H9 (cell line): ENCODE results near the gene RFTN2. TPM values are rescaled to one million over a fixed set of nuclear protein-coding genes. Genes with fewer than 3 reads are reported as not detected.

ENCODE experiments used
- DNase-seq: peaks from one replicate; pipeline ENCODE4 v3.0.0-alpha.2; 2017
- H2AFZ ChIP-seq: one replicate; pipeline ENCODE4 v1.6.1; 2013; ENCODE audit warnings: mild to moderate bottlenecking, low read length, control low read depth, moderate library complexity
- H2AK5ac ChIP-seq: 2 replicates; pipeline ENCODE4 v1.6.1; 2013; ENCODE audit warnings: low read length, control low read depth, mixed read lengths; ENCODE audit not compliant: insufficient read length
- H2BK120ac ChIP-seq: one replicate; pipeline ENCODE4 v1.6.1; 2013; ENCODE audit warnings: low read depth, mild to moderate bottlenecking, low read length, control low read depth, inconsistent platforms; ENCODE audit not compliant: poor library complexity, severe bottlenecking
- H2BK12ac ChIP-seq: 2 replicates; pipeline ENCODE4 v1.6.1; 2013; ENCODE audit warnings: low read length, control low read depth, mixed read lengths, low read depth; ENCODE audit not compliant: insufficient read length
- H2BK15ac ChIP-seq: 2 replicates; pipeline ENCODE4 v1.6.1; 2013; ENCODE audit warnings: low read depth, low read length, control low read depth
- H2BK20ac ChIP-seq: one replicate; pipeline ENCODE4 v1.6.1; 2013; ENCODE audit warnings: low read depth, mild to moderate bottlenecking, low read length, control low read depth, inconsistent platforms; ENCODE audit not compliant: poor library complexity, severe bottlenecking
- H2BK5ac ChIP-seq: 2 replicates; pipeline ENCODE4 v1.6.1; 2013; ENCODE audit warnings: low read length, control low read depth, mixed read lengths; ENCODE audit not compliant: insufficient read length
- H3K14ac ChIP-seq: 2 replicates; pipeline ENCODE4 v1.6.1; 2013; ENCODE audit warnings: low read length, control low read depth; ENCODE audit not compliant: insufficient read depth
- H3K18ac ChIP-seq: 2 replicates; pipeline ENCODE4 v1.6.1; 2013; ENCODE audit warnings: low read depth, mild to moderate bottlenecking, mixed read lengths, low read length, control low read depth; ENCODE audit not compliant: insufficient read length
- H3K23ac ChIP-seq: 2 replicates; pipeline ENCODE4 v1.6.1; 2013; ENCODE audit warnings: low read length, control low read depth, mixed read lengths, low read depth; ENCODE audit not compliant: insufficient read length
- H3K23me2 ChIP-seq: 2 replicates; pipeline ENCODE4 v1.6.1; 2013; ENCODE audit warnings: low read depth, mild to moderate bottlenecking, mixed read lengths, low read length, control low read depth; ENCODE audit not compliant: insufficient read length, poor library complexity, severe bottlenecking
- H3K27ac ChIP-seq: 2 replicates; pipeline ENCODE4 v1.5.1; 2013; ENCODE audit warnings: low read length, control low read depth, mixed read lengths, low read depth; ENCODE audit not compliant: insufficient read length
- H3K27me3 ChIP-seq: 2 replicates; pipeline ENCODE4 v1.6.1; 2013; ENCODE audit warnings: low read length, control low read depth, inconsistent platforms; ENCODE audit not compliant: insufficient read depth
- H3K4ac ChIP-seq: 2 replicates; pipeline ENCODE4 v1.6.1; 2013; ENCODE audit warnings: low read depth, mild to moderate bottlenecking, control low read depth, inconsistent platforms, low read length, moderate library complexity
- H3K4me1 ChIP-seq: 2 replicates; pipeline ENCODE4 v1.6.1; 2013; ENCODE audit warnings: low read length, control low read depth, inconsistent platforms; ENCODE audit not compliant: insufficient read depth
- H3K4me2 ChIP-seq: 2 replicates; pipeline ENCODE4 v1.6.1; 2013; ENCODE audit warnings: low read length, control low read depth, mixed read lengths; ENCODE audit not compliant: insufficient read length, insufficient read depth
- H3K56ac ChIP-seq: 2 replicates; pipeline ENCODE4 v1.6.1; 2013; ENCODE audit warnings: low read depth, mild to moderate bottlenecking, mixed read lengths, low read length, control low read depth; ENCODE audit not compliant: insufficient read length
- H3K79me1 ChIP-seq: 2 replicates; pipeline ENCODE4 v1.6.1; 2013; ENCODE audit warnings: low read depth, mild to moderate bottlenecking, moderate library complexity, low read length, control low read depth, inconsistent platforms; ENCODE audit not compliant: insufficient read depth, poor library complexity, severe bottlenecking
- H3K79me2 ChIP-seq: 2 replicates; pipeline ENCODE4 v1.6.1; 2013; ENCODE audit warnings: low read length, control low read depth, inconsistent platforms; ENCODE audit not compliant: insufficient read depth
- H3K9ac ChIP-seq: 2 replicates; pipeline ENCODE4 v1.6.1; 2013; ENCODE audit warnings: low read length, control low read depth, mixed read lengths; ENCODE audit not compliant: insufficient read length; ENCODE audit errors: extremely low read depth
- H3K9me3 ChIP-seq: one replicate; pipeline ENCODE4 v1.6.1; 2013; ENCODE audit warnings: low read depth, low read length, inconsistent platforms; ENCODE audit not compliant: control insufficient read depth
- H3T11ph ChIP-seq: one replicate; pipeline ENCODE4 v1.6.1; 2013; ENCODE audit warnings: mild to moderate bottlenecking, low read length, control low read depth, inconsistent platforms
- H4K20me1 ChIP-seq: one replicate; pipeline ENCODE4 v1.6.1; 2013; ENCODE audit not compliant: control insufficient read depth, insufficient read length, insufficient read depth
- H4K5ac ChIP-seq: 2 replicates; pipeline ENCODE4 v1.6.1; 2013; ENCODE audit warnings: low read depth, mild to moderate bottlenecking, mixed read lengths, low read length, control low read depth; ENCODE audit not compliant: insufficient read length
- H4K8ac ChIP-seq: replicated peaks from 2 replicates; pipeline ENCODE4 v1.6.1; 2013; ENCODE audit warnings: low read length, control low read depth, mixed read lengths, low read depth; ENCODE audit not compliant: insufficient read length
- H4K91ac ChIP-seq: 2 replicates; pipeline ENCODE4 v1.6.1; 2013; ENCODE audit warnings: low read depth, mild to moderate bottlenecking, moderate library complexity, mixed read lengths, low read length, control low read depth; ENCODE audit not compliant: insufficient read length
- H3K27ac Mint-ChIP-seq, 3 experiments: 2 replicates in 2 of 3; 3 replicates in 1 of 3; pipeline ENCODE4 v1.8.0; 2020 to 2021; ENCODE audit warnings: mixed read lengths in 3 of 3, mild to moderate bottlenecking in 1 of 3, moderate library complexity in 1 of 3
- H3K27me3 Mint-ChIP-seq: 2 replicates; pipeline ENCODE4 v1.8.0; 2021; ENCODE audit warnings: low read depth, mild to moderate bottlenecking, moderate library complexity, mixed read lengths
- H3K36me3 Mint-ChIP-seq, 3 experiments: 2 replicates in 2 of 3; 3 replicates in 1 of 3; pipeline ENCODE4 v1.8.0; 2020 to 2021; ENCODE audit warnings: low read depth in 3 of 3, mixed read lengths in 3 of 3; ENCODE audit not compliant: insufficient read depth in 1 of 3
- H3K4me1 Mint-ChIP-seq, 2 experiments: 2 replicates each; pipeline ENCODE4 v1.8.0; 2020; ENCODE audit warnings: mixed read lengths in 2 of 2
- H3K4me3 Mint-ChIP-seq, 2 experiments: 2 replicates in 1 of 2; 3 replicates in 1 of 2; pipeline ENCODE4 v1.8.0; 2020 to 2021; ENCODE audit warnings: mild to moderate bottlenecking in 2 of 2, mixed read lengths in 2 of 2, moderate library complexity in 1 of 2
- H3K9me3 Mint-ChIP-seq, 2 experiments: 2 replicates in 1 of 2; 3 replicates in 1 of 2; pipeline ENCODE4 v1.8.0; 2020; ENCODE audit warnings: mild to moderate bottlenecking in 2 of 2, mixed read lengths in 2 of 2, moderate library complexity in 1 of 2
- CTCF ChIP-seq: fragments of 200-600 bp; sonication (generic); conservative IDR thresholded peaks from 3 replicates; pipeline ENCODE4 v1.8.0; 2021; ENCODE audit warnings: antibody characterized with exemption, mild to moderate bottlenecking
- WGBS: extraction: QIAGEN DNeasy Blood & Tissue Kit; methylation state at CpG from one replicate; pipeline ENCODE4 v1.1.7; 2013; ENCODE audit warnings: missing lambda C conversion rate, low lambda C conversion rate, mixed read lengths; ENCODE audit not compliant: insufficient read length; ENCODE audit errors: extremely low coverage; 5-methylcytosine and 5-hydroxymethylcytosine counted together
- total RNA-seq: library from RNA; stranded (reverse); gene quantifications from 2 replicates; pipeline ENCODE4 v1.2.1, GENCODE V29; 2021

Gene RFTN2
- total RNA-seq, 1 experiment from 2014 or later = 0.28 TPM

- Histone ChIP-seq H4K8ac (no peak overlapping the region), H3K27ac (no peak overlapping the region), H4K91ac (no peak overlapping the region), H3T11ph (no peak overlapping the region), H2BK5ac (no peak overlapping the region), H2AFZ (no peak overlapping the region), H2BK15ac (no peak overlapping the region), H3K56ac (no peak overlapping the region), H2BK12ac (no peak overlapping the region), H4K5ac (no peak overlapping the region), H3K79me2 (no peaks in the 10 kb centered on the region; the same call in 1 of the 2 replicates), H2BK20ac (no peak overlapping the region), H2BK120ac (peak overlapping the region; percentile 23), H3K18ac (no peak overlapping the region), H3K9me3 (peaks cover 24% of the 10 kb centered on the region), H3K9ac (no peak overlapping the region), H3K4me1 (peaks cover 14% of the 10 kb centered on the region; the same call in 1 of the 2 replicates), H3K4me2 (no peak overlapping the region), H3K4ac (no peak overlapping the region), H2AK5ac (no peak overlapping the region), H3K23ac (no peak overlapping the region), H3K79me1 (no peaks in the 10 kb centered on the region), H3K14ac (no peak overlapping the region; the same call in 1 of the 2 replicates), H3K23me2 (no peaks in the 10 kb centered on the region), H3K27me3 (no peaks in the 10 kb centered on the region), H4K20me1 (no peaks in the 10 kb centered on the region)
- Mint-ChIP-seq H3K36me3 (peaks cover 36 to 42% (median 38%) of the 10 kb centered on the region in 3 experiments), H3K27ac (peak overlapping the region in 2 of 3 experiments; percentile 20 to 71; a peak in 2 of 7 replicates), H3K4me3 (no peak overlapping the region), H3K9me3 (peaks cover 27 to 36% of the 10 kb centered on the region in 2 experiments), H3K27me3 (no peaks in the 10 kb centered on the region), H3K4me1 (peaks cover 13 to 18% of the 10 kb centered on the region in 2 experiments)
- TF ChIP-seq CTCF = no peak
- no CpG with 5 or more reads among the region's 2 CpGs for WGBS
- no peak for DNase-seq
These were observed 99.4 kb downstream of the RFTN2 start for GRCh38 chr2:197575987-197576386.
